PC-9 (cell line): ENCODE data around the gene MVB12A.

ENCODE experiments used
- EZH2 ChIP-seq: fragments of 200-600 bp; sonication (generic); IDR thresholded peaks from 2 replicates; pipeline ENCODE4 v1.8.0; 2017; ENCODE audit warnings: antibody characterized with exemption, low read depth
- TF ChIP-seq, protein P1 (sequence below): fragments of 200-600 bp; sonication (generic); conservative IDR thresholded peaks from 2 replicates; pipeline ENCODE4 v1.6.1; 2017; ENCODE audit warnings: mixed run types, antibody characterized with exemption, mild to moderate bottlenecking, moderate library complexity

DNA sequence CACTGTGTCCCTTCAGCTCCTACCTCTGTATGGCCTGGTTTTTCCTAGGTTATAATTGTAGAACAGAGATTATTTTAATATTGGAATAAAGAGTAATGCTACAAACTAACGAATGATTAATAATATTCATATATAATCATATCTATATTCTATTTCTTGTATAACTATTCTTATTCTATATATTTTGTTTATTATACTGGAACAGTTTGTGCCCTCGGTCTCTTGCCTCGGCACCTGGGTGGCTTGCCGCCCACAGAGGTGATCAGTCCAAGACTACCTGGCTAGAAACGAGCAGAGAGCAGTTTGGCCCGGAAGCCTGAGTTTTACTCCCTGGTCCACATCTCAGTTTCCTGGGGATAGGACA lies 46.6 kb downstream of the MVB12A start:
- TF ChIP-seq, protein P1, sequence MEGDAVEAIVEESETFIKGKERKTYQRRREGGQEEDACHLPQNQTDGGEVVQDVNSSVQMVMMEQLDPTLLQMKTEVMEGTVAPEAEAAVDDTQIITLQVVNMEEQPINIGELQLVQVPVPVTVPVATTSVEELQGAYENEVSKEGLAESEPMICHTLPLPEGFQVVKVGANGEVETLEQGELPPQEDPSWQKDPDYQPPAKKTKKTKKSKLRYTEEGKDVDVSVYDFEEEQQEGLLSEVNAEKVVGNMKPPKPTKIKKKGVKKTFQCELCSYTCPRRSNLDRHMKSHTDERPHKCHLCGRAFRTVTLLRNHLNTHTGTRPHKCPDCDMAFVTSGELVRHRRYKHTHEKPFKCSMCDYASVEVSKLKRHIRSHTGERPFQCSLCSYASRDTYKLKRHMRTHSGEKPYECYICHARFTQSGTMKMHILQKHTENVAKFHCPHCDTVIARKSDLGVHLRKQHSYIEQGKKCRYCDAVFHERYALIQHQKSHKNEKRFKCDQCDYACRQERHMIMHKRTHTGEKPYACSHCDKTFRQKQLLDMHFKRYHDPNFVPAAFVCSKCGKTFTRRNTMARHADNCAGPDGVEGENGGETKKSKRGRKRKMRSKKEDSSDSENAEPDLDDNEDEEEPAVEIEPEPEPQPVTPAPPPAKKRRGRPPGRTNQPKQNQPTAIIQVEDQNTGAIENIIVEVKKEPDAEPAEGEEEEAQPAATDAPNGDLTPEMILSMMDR = no peak; the same call in 1 of the 2 replicates
- TF ChIP-seq EZH2 = no peak
